ENCODE measurements around the gene ABCC8. TPM values are rescaled to one million over a fixed set of nuclear protein-coding genes. Genes with fewer than 3 reads are reported as not detected.

Gene ABCC8
- polyA plus RNA-seq, 1 of the 3 experiments (the other 2 are of a cell fraction), result 1.1 TPM

DNA sequence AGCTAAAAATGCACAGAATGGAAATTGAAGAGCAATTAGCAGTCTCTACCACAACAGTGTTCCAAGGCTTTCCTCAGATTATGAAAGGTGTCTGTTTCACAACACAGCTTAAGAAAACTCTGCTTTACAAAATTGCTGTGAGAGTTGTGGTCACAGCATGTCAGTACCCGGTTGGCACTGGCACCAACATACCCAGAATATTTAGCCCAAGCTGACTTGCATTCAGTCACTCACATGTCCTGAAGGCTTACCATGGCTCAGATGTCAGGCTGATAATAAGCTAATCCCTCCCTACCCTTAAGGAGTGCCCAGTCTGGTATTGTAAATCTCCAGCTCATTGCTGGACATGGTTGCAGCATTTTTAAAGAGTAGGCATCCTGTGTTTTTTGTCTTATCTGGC is 110.2 kb downstream of the ABCC8 start (continued):
- no peak for TF ChIP-seq USF2 (IDR thresholded peaks at IDR 0.05; ENCODE audit: borderline replicate concordance, low read depth, low read length)
- TF ChIP-seq RFX5 (IDR thresholded peaks at IDR 0.05; ENCODE audit: low read length), result no peak

GRCh38 chr11:17354601-17354991 is 122.0 kb downstream of the ABCC8 start:
- H3K27ac ChIP-seq (ENCODE audit: low read depth in 2 of 2, low read length in 1 of 2), result no peak overlapping the region
- TF ChIP-seq CTCF (IDR thresholded peaks at IDR 0.05), result peak; percentile 76
- TF ChIP-seq RFX5 (IDR thresholded peaks at IDR 0.05; ENCODE audit: low read length), result no peak
- no peak for TF ChIP-seq NRF1 (IDR thresholded peaks at IDR 0.05; ENCODE audit: low read depth, low read length)
- peak; percentile 44 for TF ChIP-seq SMC3 (IDR thresholded peaks at IDR 0.05; ENCODE audit: low read depth, low read length)
- TF ChIP-seq MXI1 (IDR thresholded peaks at IDR 0.05; ENCODE audit: low read depth, low read length), result no peak
- peak; percentile 42 for TF ChIP-seq RAD21 (IDR thresholded peaks at IDR 0.05; ENCODE audit: low read length)
- H3K4me2 ChIP-seq, result no peak overlapping the region
- peak overlapping the region in 1 of 2 experiments; percentile 77; a peak in 1 of 4 replicates for H3K4me3 ChIP-seq (ENCODE audit: low read depth in 2 of 2, low read length in 1 of 2)
- no peaks in the 10 kb centered on the region for H3K27me3 ChIP-seq (ENCODE audit: insufficient read depth)
- no peaks in the 10 kb centered on the region for H3K79me2 ChIP-seq (ENCODE audit: insufficient read depth)
- peaks cover 21% of the 10 kb centered on the region for H3F3A ChIP-seq (replicated peaks; ENCODE audit: insufficient read depth)
- no peak overlapping the region for H3K9ac ChIP-seq
- H3K9me2 ChIP-seq, result no peaks in the 10 kb centered on the region
- POLR2A ChIA-PET, result interaction anchor here (0.6 kb wide), 1 partner anchor 123 kb away, joined by 3 read pairs; the partner anchor contains the start of gene ABCC8
- H3K9me3 ChIP-seq, result no peaks in the 10 kb centered on the region
- CTCF ChIA-PET, result interaction anchor here (0.6 to 3.3 kb wide), 23 partner anchors 8 to 213 kb away, joined by 3 to 32 read pairs (median 4); partner anchors contain the start of genes KCNJ11 and NUCB2
- H3K4me1 ChIP-seq (ENCODE audit: control insufficient read depth in 1 of 2, insufficient read depth in 2 of 2, low read depth in 1 of 2, low read length in 1 of 2), result peaks cover 5 to 14% of the 10 kb centered on the region in 2 experiments; a peak in 3 of 4 replicates
- 49% methylated on average over 3 of the region's 3 CpGs for WGBS (ENCODE audit: low lambda C conversion rate)
- H4K20me1 ChIP-seq (ENCODE audit: insufficient read depth), result no peaks in the 10 kb centered on the region
- no peak overlapping the region for H2AFZ ChIP-seq (ENCODE audit: low read depth)
- DNase-seq, result peak; percentile 71
- no peaks in the 10 kb centered on the region for H3K36me3 ChIP-seq (replicated peaks in 1 of 2; ENCODE audit: control insufficient read depth in 1 of 2, insufficient read depth in 2 of 2, low read length in 1 of 2)

DNA sequence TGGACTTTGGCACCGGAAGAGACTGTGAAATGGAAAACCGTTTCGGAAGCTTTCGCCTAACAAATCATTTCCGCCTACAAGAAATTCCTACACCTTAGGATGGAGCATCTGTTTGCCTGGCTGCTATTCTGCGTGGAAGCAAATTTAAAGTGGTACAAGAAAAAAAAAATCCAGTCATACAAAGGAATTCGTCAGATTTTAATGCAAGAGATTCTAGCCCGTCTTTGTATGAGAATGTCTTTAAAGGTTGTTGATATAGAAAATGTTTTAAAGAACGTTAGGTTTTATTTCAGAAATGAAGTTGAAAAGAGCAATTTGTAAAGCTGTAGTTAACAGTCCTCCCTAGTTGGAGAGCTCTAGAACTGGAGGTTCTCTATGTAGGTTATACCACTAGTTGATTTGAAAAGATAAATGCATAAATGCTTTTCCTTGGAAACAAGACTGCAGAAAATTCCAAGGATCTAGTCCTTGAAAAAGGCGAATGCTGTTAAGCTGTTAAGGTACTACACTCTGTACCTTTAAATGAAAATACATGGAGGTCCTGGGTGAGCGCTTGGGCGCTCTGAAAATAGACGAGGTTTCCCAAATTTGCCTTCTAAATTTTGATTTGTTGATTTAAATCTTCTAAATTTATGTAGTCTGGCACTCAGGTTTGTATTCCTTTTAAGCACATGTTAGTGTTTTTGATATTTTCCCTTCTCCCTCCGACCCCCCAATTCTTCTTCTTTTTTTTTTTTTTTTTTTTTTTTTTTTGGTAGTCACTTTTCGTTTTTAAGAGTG is 122.6 kb downstream of the ABCC8 start:
- H2AFZ ChIP-seq (ENCODE audit: low read depth), result peak overlapping the region; percentile 96
- no peaks in the 10 kb centered on the region for H4K20me1 ChIP-seq (ENCODE audit: insufficient read depth)
- no peaks in the 10 kb centered on the region for H3K27me3 ChIP-seq (ENCODE audit: insufficient read depth)
- no peaks in the 10 kb centered on the region for H3K9me3 ChIP-seq
- peaks cover 21% of the 10 kb centered on the region for H3F3A ChIP-seq (replicated peaks; ENCODE audit: insufficient read depth)
- ChIA-PET CTCF (interaction anchor here (0.6 to 3.3 kb wide), 28 partner anchors 9 to 435 kb away, joined by 3 to 32 read pairs (median 4); partner anchors contain the start of genes KCNJ11 and NUCB2), POLR2A (interaction anchor here (0.6 to 1.1 kb wide), 3 partner anchors 19 to 472 kb away, joined by 3 to 4 read pairs (median 3); partner anchors contain the start of gene ABCC8)
- peak overlapping the region; percentile 64 to 77 for H3K4me3 ChIP-seq (ENCODE audit: low read depth in 2 of 2, low read length in 1 of 2)
- DNase-seq, result no peak
- H3K4me1 ChIP-seq (ENCODE audit: control insufficient read depth in 1 of 2, insufficient read depth in 2 of 2, low read depth in 1 of 2, low read length in 1 of 2), result peaks cover 5 to 14% of the 10 kb centered on the region in 2 experiments; a peak in 3 of 4 replicates
- H3K79me2 ChIP-seq (ENCODE audit: insufficient read depth), result no peaks in the 10 kb centered on the region
- WGBS (ENCODE audit: low lambda C conversion rate), result 8% methylated on average over 15 of the region's 15 CpGs
- H3K36me3 ChIP-seq (replicated peaks in 1 of 2; ENCODE audit: control insufficient read depth in 1 of 2, insufficient read depth in 2 of 2, low read length in 1 of 2), result no peaks in the 10 kb centered on the region
- peak overlapping the region; percentile 67 for H3K9ac ChIP-seq
- H3K4me2 ChIP-seq, result peak overlapping the region; percentile 95
- peak overlapping the region; percentile 59 to 84; a peak in 3 of 4 replicates for H3K27ac ChIP-seq (ENCODE audit: low read depth in 2 of 2, low read length in 1 of 2)
- H3K9me2 ChIP-seq, result no peaks in the 10 kb centered on the region
- no peak for TF ChIP-seq NRF1 (IDR thresholded peaks at IDR 0.05; ENCODE audit: low read depth, low read length)
- TF ChIP-seq RFX5 (IDR thresholded peaks at IDR 0.05; ENCODE audit: low read length), result no peak
- 0 out of 2 replicates have a peak, but pooled peaks have one; percentile 43 for TF ChIP-seq GABPA (IDR thresholded peaks at IDR 0.05; ENCODE audit: low read depth)
- TF ChIP-seq, protein P1, sequence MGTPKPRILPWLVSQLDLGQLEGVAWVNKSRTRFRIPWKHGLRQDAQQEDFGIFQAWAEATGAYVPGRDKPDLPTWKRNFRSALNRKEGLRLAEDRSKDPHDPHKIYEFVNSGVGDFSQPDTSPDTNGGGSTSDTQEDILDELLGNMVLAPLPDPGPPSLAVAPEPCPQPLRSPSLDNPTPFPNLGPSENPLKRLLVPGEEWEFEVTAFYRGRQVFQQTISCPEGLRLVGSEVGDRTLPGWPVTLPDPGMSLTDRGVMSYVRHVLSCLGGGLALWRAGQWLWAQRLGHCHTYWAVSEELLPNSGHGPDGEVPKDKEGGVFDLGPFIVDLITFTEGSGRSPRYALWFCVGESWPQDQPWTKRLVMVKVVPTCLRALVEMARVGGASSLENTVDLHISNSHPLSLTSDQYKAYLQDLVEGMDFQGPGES (IDR thresholded peaks at IDR 0.05; ENCODE audit: low read depth, low read length), result no peak
- no peak for TF ChIP-seq CHD2 (IDR thresholded peaks at IDR 0.05; ENCODE audit: low read length, partially characterized antibody)
- no peak for TF ChIP-seq EP300 (IDR thresholded peaks at IDR 0.05; ENCODE audit: borderline replicate concordance in 1 of 2, low read depth in 1 of 2, low read length in 1 of 2)
- no peak for TF ChIP-seq GATA2 (CRISPR knock-in tag; IDR thresholded peaks at IDR 0.05)
- TF ChIP-seq EZH2phosphoT487 (IDR thresholded peaks at IDR 0.05; ENCODE audit: borderline replicate concordance, low read depth), result no peak
- no peak for TF ChIP-seq SIN3A (IDR thresholded peaks at IDR 0.05; ENCODE audit: borderline replicate concordance, low read depth, low read length)
- no peak for TF ChIP-seq TAF1 (IDR thresholded peaks at IDR 0.05; ENCODE audit: borderline replicate concordance, low read depth, low read length)
- TF ChIP-seq TEAD4 (IDR thresholded peaks at IDR 0.05; ENCODE audit: borderline replicate concordance, insufficient read depth), result no peak
- TF ChIP-seq MXI1 (IDR thresholded peaks at IDR 0.05; ENCODE audit: low read depth, low read length), result 0 out of 2 replicates have a peak, but pooled peaks have one; percentile 17
- 0 out of 2 replicates have a peak, but pooled peaks have one; percentile 30 for TF ChIP-seq RCOR1 (IDR thresholded peaks at IDR 0.05; ENCODE audit: low read length)
- TF ChIP-seq RXRA (IDR thresholded peaks at IDR 0.05; ENCODE audit: borderline replicate concordance, low read depth), result no peak
- no peak for TF ChIP-seq JUND (IDR thresholded peaks at IDR 0.05)
- TF ChIP-seq YY1 (IDR thresholded peaks at IDR 0.05; ENCODE audit: low read depth), result no peak

All from SK-N-SH (cell line).